Dendritic cell treated with granulocyte-macrophage colony-stimulating factor and Interleukin-4, amounts not matched to agents 40 ng/mL and 50 ng/mL, for 4 days (primary cell): ENCODE measurements around the gene CERS4.
"Not testable (repeated sequence)": the region's sequence is repeated elsewhere in the genome, so short reads cannot be mapped to it uniquely, and the experiment has no call there.

Experiments used
- H3K27ac Mint-ChIP-seq: one replicate; pipeline ENCODE4 v1.8.0; 2022; ENCODE audit warnings: mild to moderate bottlenecking, mixed read lengths
- H3K27me3 Mint-ChIP-seq: one replicate; pipeline ENCODE4 v1.8.0; 2022; ENCODE audit warnings: mild to moderate bottlenecking, mixed read lengths
- H3K36me3 Mint-ChIP-seq: one replicate; pipeline ENCODE4 v1.8.0; 2022; ENCODE audit warnings: low read depth, mixed read lengths
- H3K4me1 Mint-ChIP-seq: one replicate; pipeline ENCODE4 v1.8.0; 2022; ENCODE audit warnings: low read depth, mixed read lengths
- H3K4me3 Mint-ChIP-seq: one replicate; pipeline ENCODE4 v1.8.0; 2022; ENCODE audit warnings: mild to moderate bottlenecking, moderate library complexity, mixed read lengths
- H3K9me3 Mint-ChIP-seq: one replicate; pipeline ENCODE4 v1.8.0; 2022; ENCODE audit warnings: mixed read lengths
- intact Hi-C: fragments of 100-400 bp; cut with micrococcal nuclease; formaldehyde crosslinking; loops from one replicate; pipeline ENCODE4 v1.15.0; 2022

The CERS4 gene

GRCh38 chr19:8255426-8256125, 46.4 kb downstream of the CERS4 start:
- Mint-ChIP-seq H3K27me3 (peaks cover 26% of the 10 kb centered on the region), H3K27ac (no peak overlapping the region), H3K4me3 (no peak overlapping the region), H3K9me3 (no peaks in the 10 kb centered on the region), H3K36me3 (no peaks in the 10 kb centered on the region), H3K4me1 (peaks cover 12% of the 10 kb centered on the region)
- intact Hi-C loops, result no loop called here

- intact Hi-C loops, result no loop called here
- no peak overlapping the region for H3K27ac Mint-ChIP-seq
- H3K36me3 Mint-ChIP-seq, result no peaks in the 10 kb centered on the region
- H3K27me3 Mint-ChIP-seq, result peaks cover 30% of the 10 kb centered on the region
- no peak overlapping the region for H3K4me3 Mint-ChIP-seq
- no peaks in the 10 kb centered on the region for H3K9me3 Mint-ChIP-seq
- peaks cover 21% of the 10 kb centered on the region for H3K4me1 Mint-ChIP-seq
Observed at GRCh38 chr19:8256276-8257051, 47.3 kb downstream of the CERS4 start.

GRCh38 chr19:8257052-8257443, 47.9 kb downstream of the CERS4 start:
- Mint-ChIP-seq H3K27me3 (peaks cover 34% of the 10 kb centered on the region), H3K4me1 (peaks cover 22% of the 10 kb centered on the region), H3K36me3 (no peaks in the 10 kb centered on the region), H3K27ac (no peak overlapping the region), H3K4me3 (no peak overlapping the region), H3K9me3 (no peaks in the 10 kb centered on the region)
- intact Hi-C loops, result no loop called here

GRCh38 chr19:8259142-8259921, 50.2 kb downstream of the CERS4 start:
- Mint-ChIP-seq H3K9me3 (no peaks in the 10 kb centered on the region), H3K4me1 (peaks cover 22% of the 10 kb centered on the region), H3K36me3 (no peaks in the 10 kb centered on the region), H3K27ac (peak overlapping the region; percentile 23), H3K27me3 (peaks cover 40% of the 10 kb centered on the region), H3K4me3 (no peak overlapping the region)
- intact Hi-C loops, result no loop called here

GRCh38 chr19:8259922-8260247, 50.7 kb downstream of the CERS4 start:
- Mint-ChIP-seq H3K27ac (peak overlapping the region; percentile 23), H3K27me3 (peaks cover 43% of the 10 kb centered on the region), H3K9me3 (no peaks in the 10 kb centered on the region), H3K36me3 (no peaks in the 10 kb centered on the region), H3K4me3 (no peak overlapping the region), H3K4me1 (peaks cover 22% of the 10 kb centered on the region)
- intact Hi-C loops, result loop anchor here (10.0 kb wide), 1 partner anchor 65 kb away; the partner anchor contains the start of genes NDUFA7 and RPS28

- Mint-ChIP-seq H3K27me3 (peaks cover 51% of the 10 kb centered on the region), H3K9me3 (no peaks in the 10 kb centered on the region), H3K4me3 (no peak overlapping the region), H3K4me1 (peaks cover 22% of the 10 kb centered on the region), H3K36me3 (no peaks in the 10 kb centered on the region), H3K27ac (no peak overlapping the region)
- intact Hi-C loops, result loop anchor here (10.0 kb wide), 1 partner anchor 63 kb away; the partner anchor contains the start of genes NDUFA7 and RPS28
Observed at GRCh38 chr19:8261347-8261746, 52.2 kb downstream of the CERS4 start.

GRCh38 chr19:8261881-8262280, 52.7 kb downstream of the CERS4 start:
- no peaks in the 10 kb centered on the region for H3K36me3 Mint-ChIP-seq
- intact Hi-C loops, result loop anchor here (10.0 kb wide), 1 partner anchor 63 kb away; the partner anchor contains the start of genes NDUFA7 and RPS28
- H3K27me3 Mint-ChIP-seq, result peaks cover 54% of the 10 kb centered on the region
- peaks cover 22% of the 10 kb centered on the region for H3K4me1 Mint-ChIP-seq
- no peak overlapping the region for H3K4me3 Mint-ChIP-seq
- H3K27ac Mint-ChIP-seq, result no peak overlapping the region
- H3K9me3 Mint-ChIP-seq, result no peaks in the 10 kb centered on the region

- no peaks in the 10 kb centered on the region for H3K9me3 Mint-ChIP-seq
- H3K4me1 Mint-ChIP-seq, result peaks cover 22% of the 10 kb centered on the region
- H3K27ac Mint-ChIP-seq, result no peak overlapping the region
- intact Hi-C loops, result loop anchor here (10.0 kb wide), 1 partner anchor 62 kb away; the partner anchor contains the start of genes NDUFA7 and RPS28
- no peaks in the 10 kb centered on the region for H3K36me3 Mint-ChIP-seq
- H3K27me3 Mint-ChIP-seq, result peaks cover 53% of the 10 kb centered on the region
- no peak overlapping the region for H3K4me3 Mint-ChIP-seq
Observed at GRCh38 chr19:8262431-8262830, 53.3 kb downstream of the CERS4 start.

GRCh38 chr19:8264248-8264647, 55.1 kb downstream of the CERS4 start:
- intact Hi-C loops, result loop anchor here (10.0 kb wide), 1 partner anchor 61 kb away; the partner anchor contains the start of genes NDUFA7 and RPS28
- not testable (repeated sequence) for H3K27ac Mint-ChIP-seq, H3K36me3 Mint-ChIP-seq, H3K9me3 Mint-ChIP-seq, H3K4me3 Mint-ChIP-seq
- Mint-ChIP-seq H3K27me3 (peaks cover 52% of the 10 kb centered on the region), H3K4me1 (peaks cover 29% of the 10 kb centered on the region)

GRCh38 chr19:8265872-8266271, 56.7 kb downstream of the CERS4 start:
- intact Hi-C loops, result loop anchor here (10.0 kb wide), 1 partner anchor 59 kb away; the partner anchor contains the start of genes NDUFA7 and RPS28
- no peak overlapping the region for H3K4me3 Mint-ChIP-seq
- peaks cover 21% of the 10 kb centered on the region for H3K4me1 Mint-ChIP-seq
- no peaks in the 10 kb centered on the region for H3K9me3 Mint-ChIP-seq
- H3K27me3 Mint-ChIP-seq, result peaks cover 56% of the 10 kb centered on the region
- no peaks in the 10 kb centered on the region for H3K36me3 Mint-ChIP-seq
- no peak overlapping the region for H3K27ac Mint-ChIP-seq

GRCh38 chr19:8269724-8270123, 60.6 kb downstream of the CERS4 start:
- peak overlapping the region; percentile 22 for H3K27ac Mint-ChIP-seq
- no peaks in the 10 kb centered on the region for H3K9me3 Mint-ChIP-seq
- H3K4me1 Mint-ChIP-seq, result peaks cover 14% of the 10 kb centered on the region
- no peaks in the 10 kb centered on the region for H3K36me3 Mint-ChIP-seq
- H3K27me3 Mint-ChIP-seq, result peaks cover 43% of the 10 kb centered on the region
- intact Hi-C loops, result loop anchor here (10.0 kb wide), 1 partner anchor 55 kb away; the partner anchor contains the start of genes NDUFA7 and RPS28
- peak overlapping the region; percentile 77 for H3K4me3 Mint-ChIP-seq

GRCh38 chr19:8276508-8276907, 67.3 kb downstream of the CERS4 start:
- H3K9me3 Mint-ChIP-seq, H3K27me3 Mint-ChIP-seq, H3K4me1 Mint-ChIP-seq, H3K4me3 Mint-ChIP-seq, H3K36me3 Mint-ChIP-seq, H3K27ac Mint-ChIP-seq, intact Hi-C loops: not testable (repeated sequence)

- H3K27me3 Mint-ChIP-seq, H3K27ac Mint-ChIP-seq, intact Hi-C loops, H3K9me3 Mint-ChIP-seq, H3K36me3 Mint-ChIP-seq, H3K4me1 Mint-ChIP-seq, H3K4me3 Mint-ChIP-seq: not testable (repeated sequence)
Observed at GRCh38 chr19:8291337-8291736, 82.2 kb downstream of the CERS4 start.

GRCh38 chr19:8302357-8302691, 93.2 kb downstream of the CERS4 start:
- H3K27me3 Mint-ChIP-seq, result peaks cover 59% of the 10 kb centered on the region
- H3K4me3 Mint-ChIP-seq, result no peak overlapping the region
- H3K4me1 Mint-ChIP-seq, result peaks cover 28% of the 10 kb centered on the region
- intact Hi-C loops, result no loop called here
- peak overlapping the region; percentile 37 for H3K27ac Mint-ChIP-seq
- no peaks in the 10 kb centered on the region for H3K9me3 Mint-ChIP-seq
- peaks cover 18% of the 10 kb centered on the region for H3K36me3 Mint-ChIP-seq
